Liver (tissue), 9 donors: ENCODE results near the gene AKAP12. TPM values are rescaled to one million over a fixed set of nuclear protein-coding genes. Genes with fewer than 3 reads are reported as not detected.

Experiments
- DNase-seq: peaks from one replicate; pipeline ENCODE4 v3.0.0-alpha.2; 2017; ENCODE audit warnings: low spot score
- H3K27ac ChIP-seq, 2 donors: one replicate each; pipeline ENCODE4 v1.7.0; 2013; ENCODE audit warnings: inconsistent platforms in 2 of 2, low read length in 2 of 2, control low read depth in 1 of 2, low read depth in 1 of 2, mild to moderate bottlenecking in 1 of 2
- H3K27me3 ChIP-seq, 4 donors: one replicate each; pipeline versions ENCODE4 v1.6.1 to v1.7.0; 2013; ENCODE audit warnings: low read length in 3 of 4, inconsistent platforms in 1 of 4, mild to moderate bottlenecking in 1 of 4, moderate library complexity in 1 of 4; ENCODE audit not compliant: control insufficient read depth in 4 of 4, insufficient read depth in 4 of 4
- H3K36me3 ChIP-seq, 4 donors: one replicate each; pipeline versions ENCODE4 v1.6.1 to v1.7.0; 2013; ENCODE audit warnings: low read length in 3 of 4, mild to moderate bottlenecking in 3 of 4, low read depth in 1 of 4, moderate library complexity in 1 of 4; ENCODE audit not compliant: control insufficient read depth in 4 of 4, insufficient read depth in 3 of 4
- H3K4me1 ChIP-seq, 4 donors: one replicate each; pipeline versions ENCODE4 v1.6.1 to v1.7.0; 2013; ENCODE audit warnings: low read length in 3 of 4, mild to moderate bottlenecking in 3 of 4, moderate library complexity in 1 of 4; ENCODE audit not compliant: control insufficient read depth in 4 of 4, insufficient read depth in 4 of 4
- H3K4me3 ChIP-seq, 3 donors: one replicate each; pipeline versions ENCODE4 v1.6.1 to v1.7.0; 2013; ENCODE audit warnings: low read length in 3 of 3, control low read depth in 1 of 3, low read depth in 1 of 3, mild to moderate bottlenecking in 1 of 3
- H3K9ac ChIP-seq, 2 donors: one replicate each; pipeline ENCODE4 v1.7.0; 2013; ENCODE audit warnings: low read length in 2 of 2, mild to moderate bottlenecking in 2 of 2, moderate library complexity in 2 of 2, control low read depth in 1 of 2, low read depth in 1 of 2
- H3K9me3 ChIP-seq, 4 donors: one replicate each; pipeline versions ENCODE4 v1.6.1 to v1.7.0; 2013; ENCODE audit warnings: low read length in 3 of 4; ENCODE audit not compliant: control insufficient read depth in 4 of 4
- ATF3 ChIP-seq: IDR thresholded peaks from 2 replicates; pipeline ENCODE4 v1.6.1; 2016; ENCODE audit warnings: antibody characterized with exemption
- CTCF ChIP-seq: fragments of 150-350 bp; IDR thresholded peaks from 2 replicates; pipeline ENCODE4 v1.5.1; 2017; ENCODE audit warnings: improper control_type of control experiment, low read depth, low read length; ENCODE audit not compliant: missing input control
- EGR1 ChIP-seq, 2 donors: IDR thresholded peaks; 2 replicates each; pipeline ENCODE4 v1.6.1; 2016 to 2018; ENCODE audit warnings: antibody characterized with exemption in 2 of 2, low read depth in 2 of 2
- FOXA2 ChIP-seq: IDR thresholded peaks from 2 replicates; pipeline ENCODE4 v1.6.1; 2016; ENCODE audit warnings: antibody characterized with exemption
- GABPA ChIP-seq, 2 donors: IDR thresholded peaks in 1 of 2; conservative IDR thresholded peaks in 1 of 2; 2 replicates each; pipeline ENCODE4 v1.6.1; 2016; ENCODE audit warnings: antibody characterized with exemption in 2 of 2, mild to moderate bottlenecking in 1 of 2, moderate library complexity in 1 of 2
- HNF4A ChIP-seq, 2 donors: conservative IDR thresholded peaks; 2 replicates each; pipeline ENCODE4 v1.6.1; 2016; ENCODE audit warnings: antibody characterized with exemption in 2 of 2, mild to moderate bottlenecking in 2 of 2
- HNF4G ChIP-seq: IDR thresholded peaks from 2 replicates; pipeline ENCODE4 v1.6.1; 2016; ENCODE audit warnings: antibody characterized with exemption
- JUND ChIP-seq, 2 donors: IDR thresholded peaks; 2 replicates each; pipeline ENCODE4 v1.6.1; 2016; ENCODE audit warnings: antibody characterized with exemption in 2 of 2
- MAX ChIP-seq: IDR thresholded peaks from 2 replicates; pipeline ENCODE4 v1.6.1; 2016; ENCODE audit warnings: antibody characterized with exemption
- NR2F2 ChIP-seq: IDR thresholded peaks from 2 replicates; pipeline ENCODE4 v1.6.1; 2016; ENCODE audit warnings: antibody characterized with exemption
- RAD21 ChIP-seq, 2 donors: IDR thresholded peaks; 2 replicates each; pipeline ENCODE4 v1.6.1; 2016; ENCODE audit warnings: antibody characterized with exemption in 2 of 2, mild to moderate bottlenecking in 2 of 2
- SP1 ChIP-seq: IDR thresholded peaks from 2 replicates; pipeline ENCODE4 v1.6.1; 2018; ENCODE audit warnings: antibody characterized with exemption, mild to moderate bottlenecking
- TAF1 ChIP-seq: conservative IDR thresholded peaks from 2 replicates; pipeline ENCODE4 v1.6.1; 2016; ENCODE audit warnings: antibody characterized with exemption, mild to moderate bottlenecking
- YY1 ChIP-seq: IDR thresholded peaks from 2 replicates; pipeline ENCODE4 v1.6.1; 2016; ENCODE audit warnings: antibody characterized with exemption, mild to moderate bottlenecking
- ZBTB33 ChIP-seq: IDR thresholded peaks from 2 replicates; pipeline ENCODE4 v1.6.1; 2016; ENCODE audit warnings: antibody characterized with exemption
- WGBS: extraction: QIAGEN DNeasy Blood & Tissue Kit; methylation state at CpG from one replicate; pipeline ENCODE4 v1.1.7; 2013; 5-methylcytosine and 5-hydroxymethylcytosine counted together
- polyA plus RNA-seq, 2 donors: library from polyadenylated mRNA; stranded (reverse) in 1 of 2; unstranded in 1 of 2; fragments of 200-250 nt in 1 of 2; fragments of >200 nt in 1 of 2; fragmentation: Nextera tagmentation in 1 of 2; extraction: Ambion mirVana in 1 of 2; gene quantifications; one replicate each; pipeline versions ENCODE4 v1.2.1 to v1.2.3, GENCODE V29; 2013 to 2015
- total RNA-seq, 2 donors: library from RNA; depleted of rRNA; stranded (reverse); fragments of >200 nt; gene quantifications; one replicate each; pipeline ENCODE4 v1.2.3, GENCODE V29; 2014
- donor health status: healthy.
- donor health status: healthy.
- donor health status: healthy.
- donor health status: healthy.
- donor health status: healthy.

AKAP12 gene
- total and polyA plus RNA-seq, 4 donors = 6.7 to 14.8 (median 8.6) TPM

- Histone ChIP-seq H3K27ac (no peak overlapping the region), H3K27me3 (no peaks in the 10 kb centered on the region), H3K4me3 (no peak overlapping the region), H3K36me3 (no peaks in the 10 kb centered on the region), H3K9me3 (no peaks in the 10 kb centered on the region), H3K9ac (no peak overlapping the region), H3K4me1 (peaks cover 0 to 8% (median 4%) of the 10 kb centered on the region in 4 donors)
- no peak for DNase-seq
- WGBS = 90% methylated on average over 7 of the region's 7 CpGs
- TF ChIP-seq NR2F2 (no peak), RAD21 (IDR thresholded peaks at IDR 0.05) (no peak), CTCF (no peak), EGR1 (IDR thresholded peaks at IDR 0.05; ENCODE audit: low read depth in 2 of 2) (no peak), YY1 (no peak), JUND (IDR thresholded peaks at IDR 0.05) (no peak), TAF1 (no peak), ZBTB33 (no peak), SP1 (no peak), MAX (no peak)
Observed at GRCh38 chr6:151320140-151320539, 80.4 kb downstream of the AKAP12 start.

GRCh38 chr6:151321438-151321837 lies 81.7 kb downstream of the AKAP12 start:
- Histone ChIP-seq H3K36me3 (no peaks in the 10 kb centered on the region), H3K27ac (no peak overlapping the region), H3K27me3 (no peaks in the 10 kb centered on the region), H3K4me1 (peaks cover 2 to 13% (median 11%) of the 10 kb centered on the region in 4 donors), H3K9me3 (no peaks in the 10 kb centered on the region), H3K9ac (no peak overlapping the region), H3K4me3 (no peak overlapping the region)
- 96% methylated on average over 1 of the region's 1 CpG for WGBS
- TF ChIP-seq FOXA2 = no peak
- no peak for TF ChIP-seq GABPA (IDR thresholded peaks at IDR 0.05 in 1 of 2, conservative IDR thresholded peaks at IDR 0.05 in 1 of 2)
- TF ChIP-seq HNF4A (conservative IDR thresholded peaks at IDR 0.05) = no peak
- no peak for TF ChIP-seq ZBTB33
- TF ChIP-seq EGR1 (IDR thresholded peaks at IDR 0.05; ENCODE audit: low read depth in 2 of 2) = no peak
- no peak for TF ChIP-seq ATF3
- TF ChIP-seq HNF4G = no peak
- no peak for TF ChIP-seq RAD21 (IDR thresholded peaks at IDR 0.05)
- no peak for TF ChIP-seq MAX
- no peak for TF ChIP-seq SP1
- no peak for TF ChIP-seq TAF1
- no peak for TF ChIP-seq NR2F2
- no peak for TF ChIP-seq YY1
- DNase-seq = no peak
